EH (cell line): ENCODE data around the gene TRIM54.
A peak's percentile ranks its signal among the peaks of the same experiment; 100 is the strongest.
"Not testable (repeated sequence)": the region's sequence is repeated elsewhere in the genome, so short reads cannot be mapped to it uniquely, and the experiment has no call there.

Experiments
- DNase-seq: peaks from one replicate; pipeline ENCODE4 v3.0.0-alpha.2; 2015; ENCODE audit warnings: low read depth

The TRIM54 gene

GRCh38 chr2:27258051-27258450 lies 24.2 kb upstream of the TRIM54 start:
- DNase-seq, result no peak

- DNase-seq, result no peak
These were observed 20.8 kb upstream of the TRIM54 start for GRCh38 chr2:27261241-27261925.

- no peak for DNase-seq
These were observed 20.3 kb upstream of the TRIM54 start for GRCh38 chr2:27261926-27262298.

GRCh38 chr2:27262379-27263286 lies 19.6 kb upstream of the TRIM54 start, which contains the start of gene SLC30A3:
Gene SLC30A3, minus strand, starts transcription at chr2:27263047. Its CDS starts 141 bp downstream, at chr2:27262906.
- peak; percentile 56 for DNase-seq

- DNase-seq, result no peak
These were observed 18.7 kb upstream of the TRIM54 start for GRCh38 chr2:27263287-27264252.

- DNase-seq, result no peak
These were observed 17.9 kb upstream of the TRIM54 start for GRCh38 chr2:27264253-27264752.

GRCh38 chr2:27264753-27265535 lies 17.3 kb upstream of the TRIM54 start:
- DNase-seq, result peak; percentile 63

- DNase-seq, result no peak
These were observed 16.7 kb upstream of the TRIM54 start for GRCh38 chr2:27265536-27265870.

- DNase-seq, result not testable (repeated sequence)
These were observed 13.9 kb upstream of the TRIM54 start for GRCh38 chr2:27268296-27268695.

- DNase-seq, result no peak
These were observed 12.1 kb upstream of the TRIM54 start for GRCh38 chr2:27270131-27270530.

GRCh38 chr2:27270670-27271069 lies 11.6 kb upstream of the TRIM54 start:
- no peak for DNase-seq

GRCh38 chr2:27271631-27272340 lies 10.4 kb upstream of the TRIM54 start:
- no peak for DNase-seq

- not testable (repeated sequence) for DNase-seq
These were observed 9.4 kb upstream of the TRIM54 start for GRCh38 chr2:27272537-27273522.

- DNase-seq, result no peak
These were observed 6.7 kb upstream of the TRIM54 start, which contains the start of gene DNAJC5G for GRCh38 chr2:27275211-27276150. Gene DNAJC5G, plus strand, starts transcription at chr2:27275433. Its CDS starts 1,296 bp downstream, at chr2:27276729.

- DNase-seq, result no peak
These were observed 4.2 kb upstream of the TRIM54 start for GRCh38 chr2:27278010-27278409.

- no peak for DNase-seq
These were observed 1.4 kb upstream of the TRIM54 start for GRCh38 chr2:27280826-27281225.

- DNase-seq, result no peak
These were observed 787 bp upstream of the TRIM54 start for GRCh38 chr2:27281442-27281841.

GRCh38 chr2:27282892-27283291 lies 663 bp downstream of the TRIM54 start:
- no peak for DNase-seq
